ENCODE results near the gene AHDC1.
"Not testable (repeated sequence)": the region's sequence is repeated elsewhere in the genome, so short reads cannot be mapped to it uniquely, and the experiment has no call there.

AHDC1 gene

DNA sequence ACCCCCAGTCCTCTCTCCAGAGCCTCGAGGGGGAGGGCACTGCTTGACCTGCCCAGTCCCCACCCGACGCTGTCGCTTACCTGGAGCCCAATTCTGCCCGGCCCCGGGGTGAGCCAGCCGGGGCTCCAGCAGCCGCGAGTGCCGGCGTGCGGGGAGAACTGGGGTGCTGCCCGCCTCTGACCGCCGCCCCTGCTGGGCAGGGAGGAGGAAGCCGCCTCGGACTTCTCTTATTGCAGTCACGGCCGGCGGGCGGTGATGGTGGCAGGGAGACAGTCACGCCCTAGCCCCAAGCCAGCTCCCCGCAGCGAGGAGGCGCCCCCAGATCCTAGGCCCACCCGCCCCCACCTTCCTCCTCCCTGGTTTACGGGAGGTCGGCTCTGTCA lies 31.0 kb upstream of the AHDC1 start, which contains the start of gene FGR:
Gene FGR, minus strand, starts transcription at position 201 of the 383 bp plus-strand sequence. CDS start 11,269 bp downstream, outside the sequence.
- no peak for DNase-seq (ENCODE audit: low read depth, low spot score)
- peak within 1 kb of the TSS; percentile 55 for H3K4me3 ChIP-seq (ENCODE audit: low read length)

DNA sequence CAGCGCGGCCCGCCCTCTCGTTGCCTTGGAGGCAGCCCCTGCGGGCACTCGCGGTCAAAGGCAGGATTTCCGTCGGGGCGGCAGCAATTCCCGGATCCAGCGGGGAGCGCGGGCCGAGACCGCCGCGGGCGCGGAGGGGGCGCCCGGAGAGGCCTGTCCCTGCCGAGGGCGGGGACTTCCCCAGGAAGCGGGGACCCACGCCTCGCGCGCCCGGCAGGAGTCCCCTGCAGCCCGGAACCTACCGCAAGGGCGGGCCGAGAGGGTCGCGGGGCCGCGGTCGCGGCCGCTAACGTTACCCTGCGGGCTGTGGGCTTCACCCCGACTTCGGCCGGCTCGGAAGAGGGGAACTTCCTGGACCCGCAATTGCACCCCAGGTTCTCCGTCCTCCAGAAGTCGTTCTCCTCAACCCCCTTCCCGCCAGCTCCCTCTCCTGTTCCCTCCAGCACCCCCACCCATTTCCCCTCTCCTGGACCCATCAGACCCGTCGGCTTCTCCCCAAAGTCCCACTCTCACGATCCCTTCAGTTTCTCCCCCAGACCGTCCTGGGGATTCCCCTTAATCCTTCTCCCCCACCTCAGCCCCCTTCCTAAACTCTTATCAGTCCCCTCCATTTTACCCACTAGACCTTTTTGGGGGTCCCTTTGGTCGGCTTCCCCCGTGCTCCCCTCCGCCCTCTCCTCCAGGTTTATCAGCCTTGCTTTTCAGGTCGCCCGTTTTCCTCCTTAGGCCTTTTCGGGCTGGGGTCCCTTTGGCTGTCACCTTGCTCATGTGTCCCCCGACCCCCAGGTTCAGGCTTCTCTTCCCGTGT lies 30.4 kb upstream of the AHDC1 start:
- DNase-seq (ENCODE audit: low read depth, low spot score) = no peak
- peak overlapping the region; percentile 55 for H3K4me3 ChIP-seq (ENCODE audit: low read length)

DNA sequence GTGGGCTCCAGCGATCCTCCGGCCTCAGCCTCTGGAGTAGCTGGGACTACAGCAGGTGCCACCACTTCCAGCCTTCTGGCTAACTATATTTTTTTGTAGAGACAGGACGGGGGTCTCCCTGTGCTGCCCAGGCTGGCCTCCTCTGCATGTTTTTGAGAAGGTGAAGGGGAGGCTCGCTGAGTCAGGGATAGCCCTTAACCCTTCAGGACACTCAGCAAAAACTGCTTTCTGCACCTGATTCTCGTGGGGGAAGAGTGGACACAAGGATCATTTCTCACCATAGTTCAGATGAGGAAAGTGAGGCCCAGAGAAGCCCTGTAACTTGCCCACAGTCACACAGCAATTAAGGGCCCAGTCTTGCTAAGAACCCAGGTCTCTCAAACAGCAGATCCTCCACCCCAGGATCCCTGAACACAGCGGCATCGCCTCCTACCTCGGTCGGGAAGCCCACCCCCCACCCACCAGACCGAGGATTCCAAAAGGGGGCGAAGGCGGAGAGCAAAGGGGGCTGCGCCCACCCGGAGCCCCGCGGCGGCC lies 29.8 kb upstream of the AHDC1 start:
- peak overlapping the region; percentile 55 for H3K4me3 ChIP-seq (ENCODE audit: low read length)
- DNase-seq (ENCODE audit: low read depth, low spot score) = no peak

DNA sequence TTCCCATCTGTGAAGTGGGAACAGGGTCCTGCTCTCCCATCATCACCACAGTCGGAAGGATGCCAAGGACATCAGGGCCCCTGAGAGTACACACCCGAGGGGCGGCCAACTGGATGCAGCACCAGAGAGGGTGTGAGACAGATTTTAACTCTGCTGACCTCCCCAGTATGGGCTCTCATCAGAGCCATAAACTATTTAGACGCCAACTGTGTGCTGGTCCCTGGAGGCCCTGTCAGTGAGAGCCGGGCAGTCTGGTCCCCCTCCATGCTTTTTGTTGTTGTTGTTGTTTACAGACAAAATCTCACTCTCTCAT lies 29.3 kb upstream of the AHDC1 start:
- peak overlapping the region; percentile 55 for H3K4me3 ChIP-seq (ENCODE audit: low read length)
- DNase-seq (ENCODE audit: low read depth, low spot score) = no peak

DNA sequence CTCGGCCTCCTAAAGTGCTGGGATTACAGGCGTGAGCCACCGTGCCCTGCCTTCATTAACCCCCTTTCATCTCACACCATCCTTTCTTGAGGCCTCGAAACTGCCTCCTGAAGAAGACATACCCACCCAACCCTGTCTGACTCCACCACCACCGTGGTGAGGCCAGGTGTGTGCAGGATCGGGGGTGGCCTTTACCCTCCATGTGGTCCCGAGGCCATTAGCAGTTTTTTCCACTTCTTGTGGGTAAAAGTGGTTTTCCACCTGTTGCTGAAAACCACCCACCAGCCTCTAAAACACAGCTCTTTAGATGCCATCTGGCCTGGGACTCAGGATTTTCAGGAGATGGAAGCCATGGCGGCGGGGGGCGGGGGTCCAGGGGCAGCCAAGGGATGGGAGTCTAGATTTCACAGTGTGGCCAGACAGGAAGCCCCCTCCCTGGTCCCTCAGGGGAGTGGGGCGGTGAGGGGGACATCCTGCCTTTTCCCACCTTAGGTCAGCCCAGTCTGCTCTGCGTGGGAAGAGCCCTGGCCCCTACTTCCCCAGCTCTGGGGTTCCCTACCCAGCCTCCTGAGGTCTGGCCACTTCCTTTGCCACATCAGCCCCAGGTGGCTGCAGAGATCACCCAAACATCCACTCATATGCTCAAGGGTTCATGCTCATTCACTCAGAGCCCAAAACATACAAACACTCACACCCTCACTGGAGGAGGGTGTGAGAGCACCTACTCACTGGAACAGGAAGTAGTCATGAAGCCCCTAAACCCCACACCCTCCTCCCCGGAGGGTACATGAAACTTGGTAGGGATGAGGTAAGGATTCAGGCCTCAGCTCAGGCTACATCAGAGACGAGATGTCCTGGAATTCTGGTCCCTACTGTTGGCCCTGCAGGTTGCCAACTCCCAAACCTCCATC lies 28.7 kb upstream of the AHDC1 start:
- peak overlapping the region; percentile 55 for H3K4me3 ChIP-seq (ENCODE audit: low read length)
- DNase-seq (ENCODE audit: low read depth, low spot score) = peak; percentile 99

DNA sequence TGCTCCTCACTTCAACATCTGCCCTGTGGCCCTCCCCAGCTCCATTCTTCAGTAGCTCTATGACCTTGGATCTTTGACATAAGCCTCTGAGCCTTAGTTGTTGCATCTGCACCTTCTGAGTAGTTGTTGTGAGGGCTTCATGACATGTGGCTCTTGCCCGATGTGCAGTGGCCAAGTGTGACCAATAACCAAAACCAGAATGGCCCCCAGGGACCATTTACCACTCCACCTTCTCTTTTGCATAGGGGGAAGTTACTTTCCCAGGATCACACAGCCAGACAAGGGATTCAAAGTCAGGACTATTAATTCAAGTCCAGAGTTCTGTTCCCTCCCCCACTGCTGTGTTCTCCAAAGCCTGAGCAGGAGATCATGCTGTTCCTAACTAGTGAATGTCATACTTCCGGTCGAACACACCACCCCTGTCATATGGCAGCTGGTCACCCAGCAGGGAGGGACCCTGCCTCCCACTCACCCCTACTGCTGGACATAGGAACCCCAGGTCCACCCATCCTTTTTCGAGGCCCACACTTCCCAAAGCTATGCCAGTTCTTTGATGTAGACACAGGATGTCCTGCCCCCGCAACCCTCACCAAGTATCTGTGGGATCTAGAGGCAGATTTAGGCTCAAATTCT lies 27.0 kb upstream of the AHDC1 start:
- H3K4me3 ChIP-seq (ENCODE audit: low read length) = peak overlapping the region; percentile 23; the same call in 1 of the 2 replicates
- no peak for DNase-seq (ENCODE audit: low read depth, low spot score)

DNA sequence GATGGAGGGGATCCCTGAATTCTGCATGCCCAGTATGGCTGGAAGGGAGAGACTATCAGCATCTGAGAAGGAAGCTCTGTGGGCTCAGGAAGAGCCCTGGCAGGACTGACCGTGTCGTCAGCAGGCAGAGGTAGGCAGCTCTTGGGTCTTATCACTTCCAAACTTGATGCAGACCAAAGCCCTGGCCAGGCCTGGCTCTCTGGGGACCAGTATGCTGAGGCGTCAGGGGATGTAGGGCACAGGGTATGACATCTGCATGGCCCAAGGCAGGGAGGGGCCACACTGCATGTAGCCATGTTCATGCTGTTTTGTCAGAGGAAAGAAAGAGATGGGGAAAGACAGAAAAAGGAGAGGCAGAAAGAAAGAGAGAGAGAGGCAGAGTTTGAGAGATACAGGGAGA lies 24.8 kb upstream of the AHDC1 start:
- H3K4me3 ChIP-seq (ENCODE audit: low read length) = no peak overlapping the region
- DNase-seq (ENCODE audit: low read depth, low spot score) = no peak

DNA sequence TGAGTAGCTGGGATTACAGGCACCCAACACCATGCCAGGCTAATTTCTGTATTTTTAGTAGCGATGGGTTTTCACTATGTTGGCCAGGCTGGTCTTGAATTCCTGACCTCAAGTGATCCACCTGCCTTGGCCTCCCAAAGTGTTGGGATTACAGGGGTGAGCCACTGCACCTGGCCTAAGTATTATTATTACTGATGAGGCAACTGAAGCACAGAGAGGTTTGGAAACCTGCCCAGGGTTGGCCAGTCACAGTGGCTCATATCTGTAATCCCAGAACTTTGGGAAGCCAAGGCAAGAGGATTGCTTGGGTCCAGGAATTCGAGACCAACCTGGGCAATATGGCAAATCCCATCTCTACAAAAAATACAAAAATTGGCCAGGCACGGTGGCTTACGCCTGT lies 23.8 kb upstream of the AHDC1 start:
- H3K4me3 ChIP-seq (ENCODE audit: low read length); DNase-seq (ENCODE audit: low read depth, low spot score): not testable (repeated sequence)

DNA sequence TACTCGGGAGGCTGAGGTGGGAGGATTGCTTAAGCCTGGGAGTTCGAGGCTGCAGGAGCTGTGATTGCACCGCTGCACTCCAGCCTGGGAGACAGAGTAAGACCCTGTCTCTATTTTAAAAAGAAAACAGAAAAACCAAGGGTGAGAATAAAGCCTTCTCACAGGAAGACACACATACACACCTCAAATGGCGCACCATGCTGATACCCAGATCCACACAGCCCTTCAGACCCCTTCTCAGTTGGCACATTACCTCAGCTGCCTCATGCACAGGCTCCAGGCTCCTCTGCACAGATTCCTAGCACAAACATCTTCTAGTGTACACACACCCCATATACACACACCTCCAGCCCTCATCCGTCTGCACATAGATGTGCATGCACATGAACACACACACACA lies 23.1 kb upstream of the AHDC1 start:
- no peak overlapping the region for H3K4me3 ChIP-seq (ENCODE audit: low read length)
- no peak for DNase-seq (ENCODE audit: low read depth, low spot score)

DNA sequence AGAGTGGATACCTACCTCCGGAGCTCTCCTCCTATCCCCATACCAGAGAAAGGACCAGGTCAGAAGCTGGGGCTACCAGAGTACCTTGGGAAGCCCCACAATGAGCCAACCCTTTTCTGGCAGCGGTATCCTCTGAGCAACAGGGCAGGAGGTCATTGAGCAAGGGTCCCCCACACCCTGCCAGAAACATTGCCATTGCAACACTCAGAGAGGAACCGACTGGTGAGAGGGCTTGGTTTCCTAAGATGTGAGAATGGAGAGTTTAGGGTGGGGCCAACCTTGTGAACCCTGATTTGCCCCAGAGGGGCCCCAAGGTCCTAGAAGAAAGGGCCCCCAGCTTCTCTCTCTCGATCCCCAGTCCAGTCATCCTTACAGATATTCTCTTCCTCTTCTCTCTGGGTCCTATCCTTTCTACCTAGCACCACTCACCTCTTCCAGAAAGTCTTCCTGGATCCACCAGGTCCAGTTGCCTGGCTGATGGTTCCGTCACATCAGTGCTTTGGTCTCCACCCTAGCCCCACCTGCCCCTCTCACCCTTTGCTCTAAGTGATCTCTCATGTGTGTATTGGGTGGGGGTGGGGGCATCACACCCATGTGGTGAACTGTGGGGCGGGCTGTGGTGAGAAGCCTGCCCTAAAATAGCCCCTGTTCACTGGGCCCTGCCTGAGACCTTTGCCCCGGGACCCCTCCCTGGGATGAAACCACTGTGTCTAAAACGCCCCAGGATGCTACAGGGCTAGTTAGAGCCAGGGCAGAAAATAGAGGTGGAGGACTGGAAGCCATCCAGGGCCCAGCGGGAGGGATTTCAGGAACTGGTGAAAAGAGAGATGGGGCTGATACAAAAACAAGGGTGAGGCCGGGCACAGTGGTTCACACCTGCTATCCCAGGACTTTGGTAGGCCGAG lies 22.3 kb upstream of the AHDC1 start:
- DNase-seq (ENCODE audit: low read depth, low spot score) = no peak
- H3K4me3 ChIP-seq (ENCODE audit: low read length) = no peak overlapping the region

DNA sequence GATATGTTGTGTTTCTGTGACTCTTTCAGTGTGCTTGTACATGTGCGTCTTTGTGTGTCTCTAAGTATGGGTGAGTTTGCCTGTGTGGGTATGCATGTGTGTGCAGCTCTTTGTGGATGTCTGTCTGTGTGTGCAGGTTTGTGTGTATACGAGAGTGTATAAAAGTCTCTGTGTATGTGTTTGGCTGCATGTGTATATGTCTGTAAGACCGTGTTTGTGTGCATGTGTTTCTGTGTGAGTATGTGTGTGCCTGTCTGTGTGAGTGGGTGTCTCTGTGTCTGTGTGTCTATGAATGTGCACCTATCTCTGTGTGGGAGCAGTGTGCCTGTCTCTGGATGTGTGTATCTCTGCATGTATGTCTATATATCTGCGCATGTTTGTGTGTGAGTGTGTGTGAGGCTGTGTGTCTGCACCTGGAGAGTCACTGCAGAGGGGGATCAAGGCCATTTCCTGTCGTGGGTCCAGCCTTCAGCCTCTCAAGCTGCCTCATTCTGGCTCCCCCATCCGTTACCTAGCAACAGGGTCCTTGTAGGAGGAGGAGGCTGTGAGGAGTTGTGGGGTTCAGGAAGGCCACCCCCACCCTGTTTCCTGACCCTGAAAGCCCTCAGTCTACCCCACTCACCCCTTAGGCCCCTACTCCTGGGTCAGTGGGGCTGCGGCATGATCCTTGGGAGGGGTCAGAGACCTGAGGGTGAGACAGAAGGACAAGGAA lies 20.7 kb upstream of the AHDC1 start:
- DNase-seq (ENCODE audit: low read depth, low spot score) = peak; percentile 66
- H3K4me3 ChIP-seq (ENCODE audit: low read length) = no peak overlapping the region

DNA sequence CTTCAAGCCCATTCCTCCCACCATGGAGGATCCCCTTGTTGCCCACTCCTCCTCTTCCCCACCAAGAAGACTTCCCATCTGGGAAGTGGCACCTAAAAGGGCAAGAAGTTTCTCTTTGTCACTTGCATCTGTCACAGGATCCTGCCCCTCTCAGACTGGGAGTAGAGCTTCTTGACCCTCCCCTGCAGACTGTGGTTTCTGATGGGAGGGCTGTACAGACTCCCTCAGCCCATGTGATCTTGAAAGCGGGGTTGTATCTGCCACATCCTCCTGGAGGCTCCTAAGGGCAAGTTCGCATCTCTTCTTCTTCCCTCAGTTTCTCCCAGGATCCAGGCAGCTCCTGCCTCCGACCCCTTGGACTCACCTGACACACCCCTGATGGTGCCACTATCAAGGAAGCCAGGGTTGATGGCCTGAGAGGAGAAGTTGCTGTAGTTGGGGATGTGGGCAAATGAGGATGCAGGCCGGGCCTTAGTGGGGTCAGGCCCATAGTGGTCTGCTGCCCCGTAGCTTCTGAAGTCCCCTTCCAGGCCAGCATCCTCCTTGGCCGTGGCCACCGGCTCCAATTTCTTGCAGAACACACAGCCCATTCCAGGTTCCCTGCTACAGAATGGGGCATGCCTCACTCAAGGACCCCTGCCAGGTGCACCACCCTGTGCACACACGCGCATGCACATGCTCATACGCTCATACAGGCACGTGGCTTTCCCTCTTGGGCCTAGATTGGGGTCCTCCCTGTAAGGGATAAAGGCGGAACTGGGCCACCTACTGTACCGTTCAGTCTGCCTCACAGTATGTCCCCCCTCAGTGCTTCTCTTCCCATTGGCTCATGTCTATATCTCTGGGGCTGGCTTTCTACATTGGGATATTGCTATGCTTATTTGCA lies 19.6 kb upstream of the AHDC1 start:
- H3K4me3 ChIP-seq (ENCODE audit: low read length) = peak overlapping the region; percentile 21
- DNase-seq (ENCODE audit: low read depth, low spot score) = peak; percentile 88

DNA sequence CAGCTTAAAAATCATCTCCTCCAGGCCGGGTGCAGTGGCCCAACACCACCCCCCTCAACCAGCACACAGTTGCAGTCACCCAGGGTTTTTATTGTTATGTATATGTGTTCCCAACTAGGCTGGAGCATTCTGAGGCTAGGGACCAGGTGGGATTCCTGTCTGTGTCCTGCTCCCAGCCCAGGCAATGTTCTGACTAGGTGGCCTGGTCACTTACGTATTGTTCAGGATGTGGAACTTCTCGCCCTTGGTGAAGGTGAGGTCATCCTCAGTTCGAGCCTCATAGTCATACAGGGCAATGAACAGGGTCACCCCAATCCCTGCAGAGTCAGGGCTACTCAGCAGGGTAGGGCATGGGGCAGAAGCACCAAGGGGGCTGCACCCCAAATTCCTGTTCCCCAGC lies 18.9 kb upstream of the AHDC1 start:
- DNase-seq (ENCODE audit: low read depth, low spot score) = no peak
- H3K4me3 ChIP-seq (ENCODE audit: low read length) = peak overlapping the region; percentile 21; the same call in 1 of the 2 replicates

DNA sequence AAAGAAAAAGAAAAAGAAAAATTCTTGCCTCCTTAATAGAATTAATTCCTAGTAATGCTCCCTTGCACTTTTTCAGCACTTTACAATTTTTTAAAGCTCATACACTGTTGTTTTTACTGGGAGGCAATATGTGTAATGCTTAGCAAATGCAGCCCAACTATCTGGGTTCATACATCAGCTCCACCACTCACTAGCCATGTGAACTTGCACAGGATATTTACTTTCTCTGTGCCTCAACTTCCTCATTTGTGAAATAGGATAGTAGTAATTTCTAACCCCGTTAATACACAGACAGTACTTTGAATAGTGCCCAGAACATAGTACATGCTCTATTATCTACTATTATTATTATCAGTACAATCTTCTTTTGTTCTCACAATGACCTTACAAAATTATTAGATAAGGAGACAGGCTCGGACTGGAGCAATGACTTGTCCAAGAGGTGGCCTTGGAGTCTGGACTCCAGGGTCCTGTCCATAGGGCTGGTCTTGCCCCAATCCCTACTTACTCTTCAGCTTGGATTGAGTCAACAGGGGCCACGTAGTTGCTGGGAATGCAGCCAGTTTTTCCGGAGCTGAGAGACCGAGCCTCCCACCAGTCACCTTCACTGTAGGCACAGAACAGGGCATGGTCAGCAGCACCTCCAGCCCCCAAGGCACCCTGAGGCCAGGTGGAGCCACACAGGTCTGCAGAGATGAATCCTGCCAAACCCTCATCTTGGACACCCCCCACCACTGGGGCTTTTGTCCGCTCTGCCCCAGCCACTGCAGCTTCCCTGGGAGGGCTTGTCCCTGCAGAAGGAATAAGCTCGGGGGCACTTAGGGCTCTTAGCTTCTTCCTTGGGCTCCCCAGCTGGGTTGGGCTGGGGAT lies 17.3 kb upstream of the AHDC1 start:
- DNase-seq (ENCODE audit: low read depth, low spot score) = no peak
- no peak overlapping the region for H3K4me3 ChIP-seq (ENCODE audit: low read length)

DNA sequence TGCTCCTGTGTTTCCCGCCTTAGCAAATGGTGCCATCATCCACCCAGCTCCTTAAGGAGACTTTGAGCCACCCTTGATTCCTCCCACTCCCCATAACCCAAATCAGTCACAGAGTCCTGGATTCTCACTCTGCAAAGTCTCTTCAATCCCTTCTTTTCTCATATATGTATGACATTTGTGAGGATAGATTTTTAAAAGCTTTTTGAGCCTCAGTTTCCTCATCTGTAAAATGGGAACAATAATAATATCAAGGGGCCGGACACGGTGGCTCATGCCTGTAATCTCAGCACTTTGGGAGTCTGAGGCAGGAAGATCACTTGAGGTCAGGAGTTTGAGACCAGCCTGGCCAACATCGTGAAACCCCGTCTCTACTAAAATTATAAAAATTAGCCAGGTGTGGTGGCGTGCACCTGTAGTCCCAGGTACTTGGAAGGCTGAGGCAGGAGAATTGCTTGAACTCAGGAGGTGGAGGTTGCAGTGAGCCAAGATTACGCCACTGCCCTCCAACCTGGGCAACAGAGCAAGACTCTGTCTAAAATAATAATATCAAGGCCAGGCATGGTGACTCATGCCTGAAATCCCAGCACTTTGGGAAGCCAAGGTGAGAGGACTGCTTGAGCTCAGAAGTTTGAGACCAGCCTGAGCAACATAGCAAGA lies 16.0 kb upstream of the AHDC1 start:
- not testable (repeated sequence) for DNase-seq (ENCODE audit: low read depth, low spot score)

More for the DNA sequence above, 16.0 kb upstream of the AHDC1 start:
- not testable (repeated sequence) for H3K4me3 ChIP-seq (ENCODE audit: low read length)
